Upper lobe of right lung (tissue), 1 donor: ENCODE data around the gene ABCC1. TPM values are rescaled to one million over a fixed set of nuclear protein-coding genes. Genes with fewer than 3 reads are reported as not detected.

ENCODE experiments used
- ATAC-seq: fragments of 200-7000 bp; cut with Tn5 transposase; one replicate; pipeline ENCODE4 v1.9.1; 2020; ENCODE audit warnings: mild to moderate bottlenecking, moderate library complexity
- DNase-seq: peaks from one replicate; pipeline ENCODE4 v3.0.0-alpha.2; 2020
- H3K27ac ChIP-seq: fragments of 200-600 bp; one replicate; pipeline ENCODE4 v1.8.0; 2022
- H3K27me3 ChIP-seq: fragments of 200-600 bp; one replicate; pipeline ENCODE4 v1.8.0; 2022; ENCODE audit warnings: mild to moderate bottlenecking
- H3K36me3 ChIP-seq: fragments of 200-600 bp; one replicate; pipeline ENCODE4 v1.8.0; 2022
- H3K4me1 ChIP-seq: fragments of 200-600 bp; one replicate; pipeline ENCODE4 v1.8.0; 2022
- H3K4me3 ChIP-seq: fragments of 200-600 bp; one replicate; pipeline ENCODE4 v1.8.0; 2022; ENCODE audit warnings: mild to moderate bottlenecking
- H3K9me3 ChIP-seq: fragments of 200-600 bp; one replicate; pipeline ENCODE4 v1.8.0; 2022
- intact Hi-C: fragments of 100-400 bp; cut with DNase I; formaldehyde crosslinking; loops from one replicate; pipeline ENCODE4 v1.11.0; 2022
- total RNA-seq: library from RNA; stranded (reverse); fragmentation: NEBNext Ultra II Directional; extraction: Animal tissue kit (Norgen Biotek cat#: 25700); gene quantifications from one replicate; pipeline ENCODE4 v1.2.1, GENCODE V29; 2021
- TF ChIP-seq, protein P1 (sequence below): fragments of 200-600 bp; IDR thresholded peaks from one replicate; pipeline ENCODE4 v1.8.0; 2022; ENCODE audit warnings: antibody characterized with exemption
- donor health status: DM: no; HTN: yes; CAD: no; lungs with severe emphysema.

ABCC1 gene
- total RNA-seq, 1 donor from 2014 or later = 50.6 TPM

DNA sequence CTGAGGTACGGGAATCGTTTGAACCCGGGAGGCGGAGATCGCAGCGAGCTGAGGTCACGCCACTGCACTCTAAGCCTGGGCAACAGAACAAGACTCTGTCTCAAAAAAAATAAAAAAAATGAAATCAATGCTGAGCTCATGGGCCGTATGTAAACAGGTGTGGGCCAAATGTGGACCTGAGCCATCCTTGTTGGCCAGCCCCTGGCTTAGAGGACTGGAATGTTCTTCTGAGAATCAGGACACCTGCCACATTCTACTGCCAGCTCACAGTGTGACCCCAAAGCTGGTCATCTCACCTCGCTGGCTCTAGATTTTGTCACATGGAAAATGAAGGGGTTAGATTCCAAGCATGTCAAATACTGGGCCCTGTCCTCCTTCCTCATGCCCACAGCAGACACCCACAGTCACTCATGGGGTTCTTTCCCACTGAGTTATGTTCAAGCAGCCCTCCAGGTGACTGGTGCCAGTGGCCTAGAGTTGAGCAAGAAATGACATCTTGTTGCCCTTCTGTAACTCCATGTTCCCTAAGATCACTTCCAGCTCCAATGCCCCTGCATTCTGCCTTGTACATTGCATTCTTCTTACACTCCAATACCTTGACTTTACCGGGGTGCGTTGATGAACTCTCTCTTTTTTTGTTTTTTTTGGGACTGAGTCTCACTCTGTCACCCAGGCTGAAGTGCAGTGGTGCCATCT lies 110.6 kb downstream of the ABCC1 start:
- intact Hi-C loops = no loop called here
- no peak overlapping the region for H3K27ac ChIP-seq
- H3K9me3 ChIP-seq = no peaks in the 10 kb centered on the region
- H3K4me3 ChIP-seq = no peak overlapping the region
- DNase-seq (no peak), ATAC-seq (peak; percentile 67)
- H3K27me3 ChIP-seq = no peaks in the 10 kb centered on the region
- H3K36me3 ChIP-seq = peaks cover 65% of the 10 kb centered on the region
- TF ChIP-seq, protein P1, sequence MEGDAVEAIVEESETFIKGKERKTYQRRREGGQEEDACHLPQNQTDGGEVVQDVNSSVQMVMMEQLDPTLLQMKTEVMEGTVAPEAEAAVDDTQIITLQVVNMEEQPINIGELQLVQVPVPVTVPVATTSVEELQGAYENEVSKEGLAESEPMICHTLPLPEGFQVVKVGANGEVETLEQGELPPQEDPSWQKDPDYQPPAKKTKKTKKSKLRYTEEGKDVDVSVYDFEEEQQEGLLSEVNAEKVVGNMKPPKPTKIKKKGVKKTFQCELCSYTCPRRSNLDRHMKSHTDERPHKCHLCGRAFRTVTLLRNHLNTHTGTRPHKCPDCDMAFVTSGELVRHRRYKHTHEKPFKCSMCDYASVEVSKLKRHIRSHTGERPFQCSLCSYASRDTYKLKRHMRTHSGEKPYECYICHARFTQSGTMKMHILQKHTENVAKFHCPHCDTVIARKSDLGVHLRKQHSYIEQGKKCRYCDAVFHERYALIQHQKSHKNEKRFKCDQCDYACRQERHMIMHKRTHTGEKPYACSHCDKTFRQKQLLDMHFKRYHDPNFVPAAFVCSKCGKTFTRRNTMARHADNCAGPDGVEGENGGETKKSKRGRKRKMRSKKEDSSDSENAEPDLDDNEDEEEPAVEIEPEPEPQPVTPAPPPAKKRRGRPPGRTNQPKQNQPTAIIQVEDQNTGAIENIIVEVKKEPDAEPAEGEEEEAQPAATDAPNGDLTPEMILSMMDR = no peak
- H3K4me1 ChIP-seq = peaks cover 13% of the 10 kb centered on the region

DNA sequence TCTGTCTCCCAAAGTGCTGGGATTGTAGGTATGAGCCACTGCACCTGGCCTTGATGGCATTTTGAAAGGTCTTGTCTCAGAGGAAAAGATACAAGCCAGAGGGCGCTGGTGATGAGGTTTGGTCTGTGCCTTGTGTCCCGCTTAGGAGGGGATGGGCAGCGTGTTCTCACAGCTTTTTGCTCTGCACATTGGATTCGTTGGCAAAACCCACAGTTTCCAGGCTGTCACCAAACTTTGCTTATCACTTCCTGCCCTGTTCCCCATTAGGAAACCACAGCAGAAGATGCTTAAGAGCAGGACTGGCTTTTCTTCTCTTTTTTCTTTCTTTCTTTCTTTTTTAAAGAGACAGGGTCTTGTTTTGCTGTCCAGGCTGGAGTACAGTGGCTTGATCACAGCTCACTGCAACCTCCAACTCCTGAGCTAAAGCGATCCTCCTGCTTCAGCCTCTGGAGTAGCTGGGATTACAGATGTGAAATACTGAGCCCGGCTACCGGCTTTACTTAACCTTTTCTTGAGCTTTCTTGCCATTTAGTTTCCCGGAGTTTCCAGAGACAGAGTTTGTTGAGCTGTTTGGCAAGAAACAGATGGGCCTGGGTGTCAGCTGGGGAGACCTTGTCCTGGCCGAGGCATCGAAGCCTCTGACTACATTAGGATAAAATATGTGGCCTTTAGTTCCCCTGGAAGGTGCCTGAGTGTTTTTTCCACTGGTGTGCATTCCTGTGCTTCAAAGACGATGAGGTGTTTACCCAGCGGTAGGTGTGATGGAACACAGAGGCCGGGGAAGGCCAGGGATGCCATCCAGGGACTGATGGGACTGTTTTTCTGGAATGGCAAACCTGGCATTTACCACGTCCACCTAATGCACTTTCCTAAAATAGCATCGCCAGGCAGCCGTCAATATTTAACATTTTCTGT lies 112.9 kb downstream of the ABCC1 start:
- peak; percentile 30 for ATAC-seq
- Histone ChIP-seq H3K27me3 (no peaks in the 10 kb centered on the region), H3K9me3 (no peaks in the 10 kb centered on the region), H3K27ac (no peak overlapping the region), H3K4me3 (no peak overlapping the region), H3K4me1 (peaks cover 13% of the 10 kb centered on the region), H3K36me3 (peaks cover 43% of the 10 kb centered on the region)
- DNase-seq = no peak
- TF ChIP-seq, protein P1 = no peak
- intact Hi-C loops = no loop called here

DNA sequence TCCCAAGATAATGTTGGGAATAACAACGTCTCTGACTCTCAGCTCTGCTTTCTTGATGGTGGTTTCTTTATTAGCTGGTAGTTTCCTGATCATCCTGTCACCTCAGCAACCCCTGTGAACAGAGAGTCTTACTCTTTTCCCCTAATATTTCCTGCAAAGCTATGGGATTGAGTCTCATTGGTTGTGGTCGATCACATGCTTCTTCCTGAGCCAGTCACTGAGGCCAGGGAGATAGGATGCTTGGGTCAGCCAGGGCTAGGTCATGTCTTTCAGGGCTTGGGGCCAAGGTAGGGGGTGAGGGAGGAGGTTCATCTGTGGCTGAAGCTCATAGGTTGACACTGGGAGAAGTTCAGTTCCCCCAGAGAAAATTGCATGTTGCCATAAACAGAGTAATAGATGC lies 114.3 kb downstream of the ABCC1 start:
- H3K27ac ChIP-seq = no peak overlapping the region
- peaks cover 13% of the 10 kb centered on the region for H3K4me1 ChIP-seq
- TF ChIP-seq, protein P1 = no peak
- H3K36me3 ChIP-seq = peaks cover 36% of the 10 kb centered on the region
- ATAC-seq (no peak), DNase-seq (no peak)
- intact Hi-C loops = no loop called here
- no peak overlapping the region for H3K4me3 ChIP-seq
- no peaks in the 10 kb centered on the region for H3K9me3 ChIP-seq
- no peaks in the 10 kb centered on the region for H3K27me3 ChIP-seq

DNA sequence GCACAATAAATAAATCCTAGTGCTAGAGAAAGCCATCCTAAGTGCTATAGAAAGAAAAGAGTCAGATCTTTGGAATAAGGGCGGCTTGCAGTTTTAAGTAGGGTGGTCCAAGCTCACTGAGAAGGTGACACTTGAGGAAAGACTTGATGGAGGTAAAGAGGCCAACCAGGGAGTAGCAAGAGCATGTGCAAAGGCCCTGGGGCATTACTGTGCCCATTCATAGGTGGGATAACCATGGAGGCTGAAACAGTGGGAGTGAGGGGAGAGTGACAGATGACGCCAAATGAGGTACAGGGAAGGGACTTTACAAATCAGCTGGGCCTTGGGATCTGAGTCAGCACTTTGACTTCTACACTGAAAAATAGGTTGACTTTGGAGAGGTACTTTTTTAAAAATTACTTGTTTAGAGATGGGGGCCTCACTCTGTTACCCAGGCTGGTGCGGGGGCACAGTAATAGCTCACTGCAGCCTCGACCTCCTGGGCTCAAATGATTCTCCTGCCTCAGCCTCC lies 115.5 kb downstream of the ABCC1 start:
- Histone ChIP-seq H3K27me3 (no peaks in the 10 kb centered on the region), H3K4me1 (peaks cover 13% of the 10 kb centered on the region), H3K4me3 (no peak overlapping the region), H3K27ac (no peak overlapping the region), H3K36me3 (peaks cover 34% of the 10 kb centered on the region), H3K9me3 (no peaks in the 10 kb centered on the region)
- intact Hi-C loops = no loop called here
- TF ChIP-seq, protein P1 = no peak
- DNase-seq (no peak), ATAC-seq (no peak)

DNA sequence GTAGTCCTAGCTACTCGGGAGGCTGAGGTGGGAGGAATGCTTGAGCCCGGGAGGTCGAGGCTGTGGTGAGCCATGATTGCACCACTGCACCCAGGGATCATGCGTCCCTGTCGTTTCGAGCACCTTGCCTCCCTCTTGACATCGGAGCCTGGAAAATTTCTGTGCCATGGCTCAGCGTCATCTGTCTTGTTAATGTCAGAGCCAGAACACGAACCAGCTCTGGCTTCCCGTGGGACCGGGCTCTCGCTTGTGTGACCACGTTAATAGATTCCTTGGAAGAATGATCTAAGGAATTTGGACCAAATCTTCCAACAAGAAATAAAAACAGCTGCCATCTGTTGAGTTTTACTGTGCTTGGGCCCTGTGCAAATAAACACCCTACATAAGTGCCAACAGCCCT lies 117.7 kb downstream of the ABCC1 start:
- TF ChIP-seq, protein P1 = no peak
- H3K4me3 ChIP-seq = no peak overlapping the region
- H3K4me1 ChIP-seq = peaks cover 7% of the 10 kb centered on the region
- no peaks in the 10 kb centered on the region for H3K27me3 ChIP-seq
- DNase-seq (no peak), ATAC-seq (no peak)
- H3K9me3 ChIP-seq = no peaks in the 10 kb centered on the region
- peaks cover 26% of the 10 kb centered on the region for H3K36me3 ChIP-seq
- H3K27ac ChIP-seq = no peak overlapping the region
- intact Hi-C loops = no loop called here
